ENCODE results near the gene TMEM125.

Gene TMEM125

DNA sequence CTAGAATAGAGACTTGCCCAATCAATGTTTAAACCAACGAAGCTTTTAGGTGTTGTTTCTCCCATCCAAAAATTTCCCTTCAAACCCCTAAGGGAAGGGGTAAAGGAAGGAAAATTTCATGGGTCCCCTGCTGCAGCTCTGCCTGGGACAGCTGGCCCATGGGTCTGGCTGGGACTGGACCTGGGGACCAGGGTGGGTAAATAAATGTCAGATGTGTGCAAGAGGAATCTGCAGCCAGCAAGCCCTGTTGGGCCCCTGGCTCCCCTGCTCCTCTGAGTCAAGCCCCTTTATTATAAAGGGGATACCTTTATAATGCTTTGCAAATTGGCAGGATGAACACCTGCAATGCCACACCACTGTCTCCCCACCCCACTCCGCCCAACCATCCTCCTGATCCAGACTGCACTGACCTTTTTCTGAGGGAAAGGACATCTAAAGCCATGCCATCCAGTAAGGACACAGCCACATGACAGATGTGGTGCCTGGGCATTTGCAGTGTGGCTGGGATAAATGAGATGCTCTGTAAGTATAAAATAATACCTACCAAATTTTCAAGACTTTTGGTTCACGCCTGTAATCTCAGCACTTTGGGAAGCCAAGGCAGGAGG, 1.9 kb upstream of the TMEM125 start:
- peaks cover 4 to 14% of the 10 kb centered on the region in 2 donors for H3K27me3 ChIP-seq (ENCODE audit: control insufficient read depth in 1 of 2, insufficient read depth in 2 of 2, low read length in 2 of 2)
- no peaks in the 10 kb centered on the region for H3K36me3 ChIP-seq (ENCODE audit: insufficient read depth, low read length)

DNA sequence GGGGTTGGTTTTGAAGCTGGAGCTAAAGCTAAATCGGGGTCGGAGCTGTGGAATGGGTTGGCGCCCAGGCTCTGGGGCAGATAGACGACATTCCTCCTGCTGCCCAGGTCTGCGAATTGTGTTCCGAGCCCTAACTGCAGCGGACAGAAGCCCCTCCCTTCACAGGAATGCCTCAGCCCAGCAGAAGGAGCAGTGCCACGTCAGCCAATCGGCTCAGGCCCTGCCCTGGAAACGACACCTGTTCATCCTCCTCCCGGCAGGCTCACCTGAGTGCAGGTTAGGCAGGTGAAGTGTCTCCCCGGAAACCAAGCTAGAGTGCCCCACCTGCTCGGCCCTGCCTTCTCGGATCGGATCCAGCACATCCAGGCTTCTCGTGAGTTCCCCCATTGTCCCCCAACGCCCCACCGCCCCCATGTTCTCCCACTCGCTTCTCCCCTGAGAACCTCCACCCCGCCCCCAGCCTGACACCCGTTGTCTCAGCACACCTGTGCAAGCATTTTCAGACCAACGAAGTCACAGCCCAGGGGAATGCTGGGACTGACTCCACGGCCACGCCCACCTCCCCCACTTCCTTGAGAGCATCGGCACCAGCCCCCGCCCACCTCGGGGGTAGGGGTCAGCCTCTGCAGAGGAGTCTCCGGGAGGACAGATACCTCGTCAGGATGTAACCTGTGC, 775 bp downstream of the TMEM125 start:
- Histone ChIP-seq H3K4me1 (ENCODE audit: insufficient read depth, low read length) (no peaks in the 10 kb centered on the region), H3K4me3 (ENCODE audit: low read depth in 1 of 2, low read length in 2 of 2) (no peak overlapping the region), H3K27me3 (ENCODE audit: control insufficient read depth in 1 of 2, insufficient read depth in 2 of 2, low read length in 2 of 2) (peaks cover 4 to 14% of the 10 kb centered on the region in 2 donors), H3K9me3 (ENCODE audit: low read length) (no peaks in the 10 kb centered on the region), H3K36me3 (ENCODE audit: insufficient read depth, low read length) (no peaks in the 10 kb centered on the region), H3K27ac (ENCODE audit: low read depth, low read length) (no peak overlapping the region), H3K9ac (ENCODE audit: low read length) (no peak overlapping the region)

More for the DNA sequence above, 1.9 kb upstream of the TMEM125 start:
- no peak overlapping the region for H3K9ac ChIP-seq (ENCODE audit: low read length)
- no peaks in the 10 kb centered on the region for H3K4me1 ChIP-seq (ENCODE audit: insufficient read depth, low read length)
- H3K4me3 ChIP-seq (ENCODE audit: low read depth in 1 of 2, low read length in 2 of 2) = no peak overlapping the region
- no peaks in the 10 kb centered on the region for H3K9me3 ChIP-seq (ENCODE audit: low read length)
- H3K27ac ChIP-seq (ENCODE audit: low read depth, low read length) = no peak overlapping the region

DNA sequence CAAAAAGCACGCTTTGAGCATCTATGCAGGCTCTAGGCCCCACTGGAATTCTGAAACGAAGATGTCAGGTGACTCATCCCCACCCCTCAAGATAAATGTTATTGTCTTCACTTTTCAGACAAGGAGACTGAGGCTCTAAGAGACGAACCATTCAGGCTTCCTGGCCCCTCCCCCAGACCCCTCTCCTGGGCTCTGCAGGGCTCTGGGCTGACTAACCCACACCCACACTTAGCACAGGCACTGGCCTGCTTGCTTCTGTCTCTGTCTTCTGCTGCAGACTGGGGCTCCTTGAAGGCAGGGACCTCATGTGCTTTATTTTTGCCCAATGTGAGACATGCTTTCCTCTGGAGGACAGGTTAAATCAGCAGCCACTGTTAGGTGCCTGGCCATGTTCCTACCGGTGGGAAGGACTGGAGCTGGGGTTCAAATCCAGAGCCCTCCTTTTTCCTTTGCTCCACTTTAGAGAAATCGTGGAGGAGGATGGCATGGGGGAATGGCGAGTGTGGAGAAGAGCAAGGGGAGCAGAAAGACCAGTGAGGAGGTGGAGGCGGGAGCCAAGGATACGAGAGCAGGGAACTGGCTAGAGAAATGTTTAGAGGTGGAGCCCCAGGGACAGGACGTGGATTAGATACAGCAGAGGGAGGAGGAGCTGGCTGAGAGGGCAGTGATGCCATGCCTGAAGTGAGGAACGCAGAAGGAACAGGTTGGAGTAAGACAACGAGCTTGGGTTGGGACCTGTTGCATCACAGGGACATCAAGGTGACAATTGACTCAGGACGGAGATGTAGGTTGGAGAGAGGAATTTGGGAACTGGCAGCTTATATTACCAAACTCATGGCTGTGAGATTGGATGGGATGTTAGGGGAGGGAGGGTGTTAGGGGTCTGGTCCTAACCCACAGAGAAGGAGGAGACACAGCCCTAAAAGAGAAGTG, 1.7 kb downstream of the TMEM125 start:
- no peaks in the 10 kb centered on the region for H3K9me3 ChIP-seq (ENCODE audit: low read length)
- H3K27ac ChIP-seq (ENCODE audit: low read depth, low read length) = no peak overlapping the region
- H3K4me1 ChIP-seq (ENCODE audit: insufficient read depth, low read length) = no peaks in the 10 kb centered on the region
- no peaks in the 10 kb centered on the region for H3K36me3 ChIP-seq (ENCODE audit: insufficient read depth, low read length)
- no peak overlapping the region for H3K9ac ChIP-seq (ENCODE audit: low read length)
- no peak overlapping the region for H3K4me3 ChIP-seq (ENCODE audit: low read depth in 1 of 2, low read length in 2 of 2)
- H3K27me3 ChIP-seq (ENCODE audit: control insufficient read depth in 1 of 2, insufficient read depth in 2 of 2, low read length in 2 of 2) = peaks cover 4 to 14% of the 10 kb centered on the region in 2 donors

DNA sequence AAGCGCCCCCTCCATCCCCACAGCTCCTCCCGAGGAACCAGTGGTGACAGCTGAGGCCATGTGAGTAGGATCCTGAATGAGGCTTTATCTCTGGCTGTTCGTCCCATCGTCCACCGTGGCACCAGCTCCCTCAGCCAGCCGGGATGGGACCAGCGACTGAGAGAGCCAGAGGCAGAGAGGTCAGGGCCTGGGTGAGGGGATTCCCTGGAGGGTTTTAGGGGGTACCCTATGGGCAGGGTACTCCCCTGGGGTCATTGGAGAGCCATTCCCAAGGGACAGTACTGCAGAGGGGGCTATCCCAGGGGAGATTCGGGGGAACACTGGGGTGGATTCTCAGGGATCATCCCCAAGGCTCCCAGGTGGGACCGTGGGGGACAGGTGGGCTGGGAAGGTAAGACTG, 2.4 kb downstream of the TMEM125 start:
- no peak overlapping the region for H3K4me3 ChIP-seq (ENCODE audit: low read depth in 1 of 2, low read length in 2 of 2)
- H3K9ac ChIP-seq (ENCODE audit: low read length) = no peak overlapping the region
- no peaks in the 10 kb centered on the region for H3K9me3 ChIP-seq (ENCODE audit: low read length)
- H3K27ac ChIP-seq (ENCODE audit: low read depth, low read length) = no peak overlapping the region
- peaks cover 4 to 14% of the 10 kb centered on the region in 2 donors for H3K27me3 ChIP-seq (ENCODE audit: control insufficient read depth in 1 of 2, insufficient read depth in 2 of 2, low read length in 2 of 2)
- H3K36me3 ChIP-seq (ENCODE audit: insufficient read depth, low read length) = no peaks in the 10 kb centered on the region
- H3K4me1 ChIP-seq (ENCODE audit: insufficient read depth, low read length) = no peaks in the 10 kb centered on the region

DNA sequence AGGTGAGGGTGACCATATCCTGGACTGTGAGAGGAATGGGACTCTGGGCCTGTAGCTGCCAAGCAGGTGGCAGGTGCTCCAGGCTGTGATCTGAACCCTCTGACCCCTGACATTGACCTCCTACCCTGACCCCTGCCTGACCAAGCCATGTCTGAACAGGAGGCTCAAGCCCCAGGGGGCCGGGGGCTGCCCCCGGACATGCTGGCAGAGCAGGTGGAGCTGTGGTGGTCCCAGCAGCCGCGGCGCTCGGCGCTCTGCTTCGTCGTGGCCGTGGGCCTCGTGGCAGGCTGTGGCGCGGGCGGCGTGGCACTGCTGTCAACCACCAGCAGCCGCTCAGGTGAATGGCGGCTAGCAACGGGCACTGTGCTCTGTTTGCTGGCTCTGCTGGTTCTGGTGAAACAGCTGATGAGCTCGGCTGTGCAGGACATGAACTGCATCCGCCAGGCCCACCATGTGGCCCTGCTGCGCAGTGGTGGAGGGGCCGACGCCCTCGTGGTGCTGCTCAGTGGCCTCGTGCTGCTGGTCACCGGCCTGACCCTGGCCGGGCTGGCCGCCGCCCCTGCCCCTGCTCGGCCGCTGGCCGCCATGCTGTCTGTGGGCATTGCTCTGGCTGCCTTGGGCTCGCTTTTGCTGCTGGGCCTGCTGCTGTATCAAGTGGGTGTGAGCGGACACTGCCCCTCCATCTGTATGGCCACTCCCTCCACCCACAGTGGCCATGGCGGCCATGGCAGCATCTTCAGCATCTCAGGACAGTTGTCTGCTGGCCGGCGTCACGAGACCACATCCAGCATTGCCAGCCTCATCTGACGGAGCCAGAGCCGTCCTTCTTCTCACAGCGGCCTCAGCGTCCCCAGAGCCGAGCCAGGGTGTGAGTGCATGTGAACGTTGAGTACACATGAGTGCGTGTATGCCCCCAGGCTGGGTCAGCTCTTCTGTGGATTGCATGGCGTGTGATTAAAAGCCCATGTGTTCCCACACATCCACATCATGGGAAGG, 3.1 kb downstream of the TMEM125 start:
- Histone ChIP-seq H3K4me3 (ENCODE audit: low read depth in 1 of 2, low read length in 2 of 2) (no peak overlapping the region), H3K9ac (ENCODE audit: low read length) (no peak overlapping the region), H3K27ac (ENCODE audit: low read depth, low read length) (no peak overlapping the region), H3K27me3 (ENCODE audit: control insufficient read depth in 1 of 2, insufficient read depth in 2 of 2, low read length in 2 of 2) (peaks cover 4 to 14% of the 10 kb centered on the region in 2 donors), H3K9me3 (ENCODE audit: low read length) (no peaks in the 10 kb centered on the region), H3K4me1 (ENCODE audit: insufficient read depth, low read length) (no peaks in the 10 kb centered on the region), H3K36me3 (ENCODE audit: insufficient read depth, low read length) (no peaks in the 10 kb centered on the region)

DNA sequence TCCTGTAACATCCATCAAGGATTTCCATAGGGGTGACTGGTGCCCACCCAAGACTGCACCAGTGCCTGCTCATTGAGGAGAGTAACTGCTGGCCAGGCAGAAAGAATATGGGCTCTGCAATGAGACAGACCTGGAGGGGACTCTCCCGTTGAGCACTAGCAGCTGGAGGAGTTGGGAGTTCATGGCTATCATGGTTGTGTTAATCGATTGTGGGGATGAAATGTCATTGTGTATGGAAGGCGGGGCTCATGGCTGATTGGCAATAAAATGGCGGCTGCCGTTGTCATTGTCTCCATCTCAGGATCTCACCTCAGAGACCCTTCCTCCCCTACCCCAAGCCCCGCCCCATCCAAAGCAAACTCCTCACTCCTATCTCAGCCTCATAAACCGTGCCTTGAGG, 3.9 kb downstream of the TMEM125 start:
- Histone ChIP-seq H3K4me3 (ENCODE audit: low read depth in 1 of 2, low read length in 2 of 2) (no peak overlapping the region), H3K27me3 (ENCODE audit: control insufficient read depth in 1 of 2, insufficient read depth in 2 of 2, low read length in 2 of 2) (peaks cover 4 to 14% of the 10 kb centered on the region in 2 donors), H3K9me3 (ENCODE audit: low read length) (no peaks in the 10 kb centered on the region), H3K27ac (ENCODE audit: low read depth, low read length) (no peak overlapping the region), H3K4me1 (ENCODE audit: insufficient read depth, low read length) (no peaks in the 10 kb centered on the region), H3K9ac (ENCODE audit: low read length) (no peak overlapping the region), H3K36me3 (ENCODE audit: insufficient read depth, low read length) (no peaks in the 10 kb centered on the region)

DNA sequence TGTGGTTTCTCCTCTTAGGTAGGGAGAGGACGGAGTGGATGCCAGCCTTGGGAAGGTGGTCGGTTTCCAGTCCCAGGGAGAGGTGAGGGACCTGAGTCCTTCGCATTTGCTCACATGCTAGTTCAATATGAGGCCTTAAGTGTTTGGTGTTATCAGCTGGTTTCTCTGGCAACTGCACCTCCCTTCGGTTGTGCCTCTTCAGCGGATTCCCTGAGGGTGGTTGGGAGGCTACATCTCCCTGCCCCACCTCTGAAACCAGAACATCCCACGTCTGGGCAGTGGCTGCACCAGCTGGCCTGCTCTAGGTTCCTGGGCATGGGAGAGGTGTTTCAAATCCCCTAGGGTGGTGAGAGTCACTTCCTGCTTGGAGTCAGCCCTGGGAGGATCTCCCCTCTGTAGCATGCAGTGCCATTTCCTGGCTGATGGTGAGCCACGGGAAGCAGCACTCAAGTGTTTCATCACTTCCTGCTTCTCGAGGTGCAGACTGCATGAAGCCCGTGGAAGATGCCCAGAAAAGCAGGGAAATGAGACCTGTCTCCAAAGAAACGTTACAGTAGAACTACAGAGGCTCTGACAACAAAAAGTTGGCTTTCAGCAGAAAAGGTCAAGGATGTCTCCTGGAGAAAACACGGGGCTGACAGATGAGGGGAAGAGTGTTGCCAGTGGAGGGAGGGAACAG, 4.5 kb downstream of the TMEM125 start:
- H3K9me3 ChIP-seq (ENCODE audit: low read length) = no peaks in the 10 kb centered on the region
- no peaks in the 10 kb centered on the region for H3K4me1 ChIP-seq (ENCODE audit: insufficient read depth, low read length)
- no peak overlapping the region for H3K4me3 ChIP-seq (ENCODE audit: low read depth in 1 of 2, low read length in 2 of 2)
- H3K36me3 ChIP-seq (ENCODE audit: insufficient read depth, low read length) = no peaks in the 10 kb centered on the region
- H3K27me3 ChIP-seq (ENCODE audit: control insufficient read depth in 1 of 2, insufficient read depth in 2 of 2, low read length in 2 of 2) = peaks cover 4 to 12% of the 10 kb centered on the region in 2 donors
- H3K9ac ChIP-seq (ENCODE audit: low read length) = no peak overlapping the region
- H3K27ac ChIP-seq (ENCODE audit: low read depth, low read length) = no peak overlapping the region

DNA sequence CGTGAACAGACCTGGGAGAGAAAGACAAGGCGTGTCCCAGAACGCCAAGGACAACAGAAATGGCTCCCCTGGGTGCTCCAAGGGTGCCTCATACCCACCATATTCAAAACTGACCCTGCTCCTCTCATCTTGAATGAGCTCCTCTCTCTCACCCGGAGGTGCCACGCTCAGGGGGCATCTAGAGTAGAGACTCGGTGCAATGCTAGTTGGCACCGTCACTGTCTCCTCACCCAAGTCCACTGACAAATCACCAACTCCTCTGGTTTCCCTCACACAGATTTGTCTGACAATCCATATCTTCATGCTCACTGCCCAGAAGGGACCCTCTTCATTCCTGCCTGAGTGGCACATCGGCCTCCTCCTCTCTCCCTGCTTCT, 5.0 kb downstream of the TMEM125 start:
- Histone ChIP-seq H3K4me1 (ENCODE audit: insufficient read depth, low read length) (no peaks in the 10 kb centered on the region), H3K27ac (ENCODE audit: low read depth, low read length) (no peak overlapping the region)

DNA sequence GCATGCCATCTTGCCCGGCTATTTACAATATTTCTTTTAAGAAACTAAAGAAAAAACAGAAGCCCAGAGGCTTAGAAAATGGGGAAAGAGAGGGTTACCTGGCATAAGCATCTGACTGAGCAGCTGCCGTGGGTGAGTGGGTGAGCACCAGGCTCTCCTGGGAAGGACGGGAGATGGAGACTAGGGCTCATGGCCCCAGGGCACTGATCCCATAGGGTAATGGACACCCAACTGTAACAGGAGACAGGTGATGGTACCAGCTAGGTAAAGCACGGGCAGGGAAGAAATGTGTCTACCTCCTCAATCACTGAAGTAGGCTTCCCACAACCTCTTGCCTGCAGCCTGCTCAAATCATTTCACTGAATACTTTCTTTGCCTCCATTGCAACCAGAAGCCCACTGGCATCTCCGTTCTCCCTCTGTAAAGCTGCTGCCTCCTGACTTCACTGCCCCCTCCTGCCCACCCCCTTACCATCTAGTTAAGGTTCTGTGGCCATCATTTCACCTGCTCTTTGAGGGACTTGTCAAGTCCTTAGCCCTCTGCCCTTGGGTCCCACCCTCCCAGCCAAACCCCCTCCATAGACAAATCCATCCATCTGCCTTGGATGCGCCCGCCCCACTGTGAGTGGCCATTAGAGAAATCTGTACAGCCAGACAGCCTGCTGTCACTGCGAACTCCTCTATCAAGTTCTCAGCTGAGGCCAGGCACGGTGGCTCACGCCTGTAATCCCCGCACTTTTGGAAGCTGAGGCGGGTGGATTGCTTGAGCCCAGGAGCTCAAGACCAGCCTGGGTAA, 6.2 kb downstream of the TMEM125 start:
- no peaks in the 10 kb centered on the region for H3K4me1 ChIP-seq (ENCODE audit: insufficient read depth, low read length)

More for the DNA sequence above, 5.0 kb downstream of the TMEM125 start:
- no peaks in the 10 kb centered on the region for H3K9me3 ChIP-seq (ENCODE audit: low read length)
- H3K36me3 ChIP-seq (ENCODE audit: insufficient read depth, low read length) = no peaks in the 10 kb centered on the region
- H3K9ac ChIP-seq (ENCODE audit: low read length) = no peak overlapping the region
- H3K27me3 ChIP-seq (ENCODE audit: control insufficient read depth in 1 of 2, insufficient read depth in 2 of 2, low read length in 2 of 2) = peaks cover 4 to 9% of the 10 kb centered on the region in 2 donors
- no peak overlapping the region for H3K4me3 ChIP-seq (ENCODE audit: low read depth in 1 of 2, low read length in 2 of 2)

DNA sequence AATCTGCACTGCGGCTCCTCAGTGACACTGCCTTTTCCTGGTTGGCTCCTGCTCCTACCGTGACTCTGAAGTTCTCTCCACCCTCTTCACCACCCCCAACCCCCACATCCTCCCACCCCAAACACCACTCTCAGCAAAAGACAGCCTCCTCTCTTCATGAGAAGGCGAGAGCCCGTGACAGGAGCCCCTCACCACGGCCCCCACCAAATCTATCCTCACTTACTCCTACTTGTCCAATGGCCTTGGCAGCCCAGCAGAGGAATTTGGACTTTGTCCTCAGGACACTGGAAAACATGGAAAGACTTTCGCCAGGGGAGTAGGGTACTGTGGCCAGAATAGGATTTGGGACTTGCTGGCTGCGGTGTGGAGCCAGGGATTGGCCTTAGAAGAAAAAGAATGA, 6.9 kb downstream of the TMEM125 start:
- Histone ChIP-seq H3K36me3 (ENCODE audit: insufficient read depth, low read length) (no peaks in the 10 kb centered on the region), H3K4me1 (ENCODE audit: insufficient read depth, low read length) (no peaks in the 10 kb centered on the region), H3K9me3 (ENCODE audit: low read length) (no peaks in the 10 kb centered on the region), H3K4me3 (ENCODE audit: low read depth in 1 of 2, low read length in 2 of 2) (no peak overlapping the region), H3K27me3 (ENCODE audit: control insufficient read depth in 1 of 2, insufficient read depth in 2 of 2, low read length in 2 of 2) (no peaks in the 10 kb centered on the region), H3K9ac (ENCODE audit: low read length) (no peak overlapping the region), H3K27ac (ENCODE audit: low read depth, low read length) (no peak overlapping the region)

More for the DNA sequence above, 6.2 kb downstream of the TMEM125 start:
- peaks cover under 1 to 1% of the 10 kb centered on the region in 2 donors for H3K27me3 ChIP-seq (ENCODE audit: control insufficient read depth in 1 of 2, insufficient read depth in 2 of 2, low read length in 2 of 2)
- no peak overlapping the region for H3K9ac ChIP-seq (ENCODE audit: low read length)
- H3K4me3 ChIP-seq (ENCODE audit: low read depth in 1 of 2, low read length in 2 of 2) = no peak overlapping the region
- no peaks in the 10 kb centered on the region for H3K36me3 ChIP-seq (ENCODE audit: insufficient read depth, low read length)
- H3K27ac ChIP-seq (ENCODE audit: low read depth, low read length) = no peak overlapping the region
- H3K9me3 ChIP-seq (ENCODE audit: low read length) = no peaks in the 10 kb centered on the region

Measured in muscle layer of colon (tissue), 2 donors.